DOHH2 (cell line): ENCODE measurements around the gene SLC35F1.

ENCODE experiments used
- H3F3A ChIP-seq: fragments of 200-600 bp; sonication (generic), shearing (Covaris generic); 2 replicates; pipeline ENCODE4 v1.6.0; 2016; ENCODE audit warnings: antibody characterized with exemption, mild to moderate bottlenecking; ENCODE audit not compliant: control insufficient read depth, insufficient read depth
- H3K27ac ChIP-seq: fragments of 200-600 bp; sonication (generic); 2 replicates; pipeline ENCODE4 v1.5.1; 2014; ENCODE audit warnings: low read depth, mild to moderate bottlenecking, low read length, moderate library complexity
- H3K27me3 ChIP-seq: fragments of 200-600 bp; sonication (generic); 2 replicates; pipeline ENCODE4 v1.6.1; 2014; ENCODE audit warnings: mild to moderate bottlenecking, low read length, mixed read lengths; ENCODE audit not compliant: control insufficient read depth
- H3K36me3 ChIP-seq: fragments of 200-600 bp; sonication (generic); 2 replicates; pipeline ENCODE4 v1.6.1; 2014; ENCODE audit warnings: mild to moderate bottlenecking, low read length, moderate library complexity, mixed read lengths; ENCODE audit not compliant: control insufficient read depth
- H3K4me1 ChIP-seq: fragments of 200-600 bp; sonication (generic); 2 replicates; pipeline ENCODE4 v1.6.1; 2014; ENCODE audit warnings: mild to moderate bottlenecking, low read length, mixed read lengths; ENCODE audit not compliant: control insufficient read depth
- H3K4me2 ChIP-seq: fragments of 200-600 bp; sonication (generic); 2 replicates; pipeline ENCODE4 v1.6.0; 2014; ENCODE audit warnings: mild to moderate bottlenecking, low read length, moderate library complexity
- H3K4me3 ChIP-seq: fragments of 200-600 bp; sonication (generic); 2 replicates; pipeline ENCODE4 v1.5.1; 2014; ENCODE audit warnings: mild to moderate bottlenecking, low read length, mixed read lengths
- H3K79me2 ChIP-seq: fragments of 200-600 bp; sonication (generic); 2 replicates; pipeline ENCODE4 v1.6.1; 2014; ENCODE audit warnings: mild to moderate bottlenecking, low read length, mixed read lengths; ENCODE audit not compliant: control insufficient read depth
- H3K9me2 ChIP-seq: fragments of 200-600 bp; sonication (generic); replicated peaks from 2 replicates; pipeline ENCODE4 v1.6.1; 2014; ENCODE audit warnings: mild to moderate bottlenecking, low read length, mixed read lengths; ENCODE audit not compliant: control insufficient read depth
- H3K9me3 ChIP-seq: fragments of 200-600 bp; sonication (generic); 2 replicates; pipeline ENCODE4 v1.6.1; 2014; ENCODE audit warnings: antibody characterized with exemption, low read length, mixed read lengths; ENCODE audit not compliant: control insufficient read depth, insufficient read depth
- H4K20me1 ChIP-seq: fragments of 200-600 bp; sonication (generic); 2 replicates; pipeline ENCODE4 v1.6.0; 2014; ENCODE audit warnings: low read depth, mild to moderate bottlenecking, antibody characterized with exemption, low read length, moderate library complexity; ENCODE audit not compliant: control insufficient read depth, insufficient read depth
- EZH2phosphoT487 ChIP-seq: fragments of 200-600 bp; sonication (generic); IDR thresholded peaks from 2 replicates; pipeline ENCODE4 v1.6.1; 2017; ENCODE audit warnings: borderline replicate concordance, mild to moderate bottlenecking, antibody characterized with exemption, low read length, moderate library complexity, mixed read lengths
- TF ChIP-seq, protein P1 (sequence below): fragments of 200-600 bp; sonication (generic); IDR thresholded peaks from one replicate; pipeline ENCODE4 v1.5.1; 2014; ENCODE audit warnings: antibody characterized with exemption, mild to moderate bottlenecking, low read depth, low read length; ENCODE audit not compliant: poor library complexity, severe bottlenecking

SLC35F1 gene

GRCh38 chr6:118280210-118280609 is 373.1 kb downstream of the SLC35F1 start:
- no peak overlapping the region for H3K4me3 ChIP-seq
- no peaks in the 10 kb centered on the region for H3F3A ChIP-seq
- no peaks in the 10 kb centered on the region for H3K4me1 ChIP-seq
- no peaks in the 10 kb centered on the region for H3K79me2 ChIP-seq
- TF ChIP-seq, protein P1, sequence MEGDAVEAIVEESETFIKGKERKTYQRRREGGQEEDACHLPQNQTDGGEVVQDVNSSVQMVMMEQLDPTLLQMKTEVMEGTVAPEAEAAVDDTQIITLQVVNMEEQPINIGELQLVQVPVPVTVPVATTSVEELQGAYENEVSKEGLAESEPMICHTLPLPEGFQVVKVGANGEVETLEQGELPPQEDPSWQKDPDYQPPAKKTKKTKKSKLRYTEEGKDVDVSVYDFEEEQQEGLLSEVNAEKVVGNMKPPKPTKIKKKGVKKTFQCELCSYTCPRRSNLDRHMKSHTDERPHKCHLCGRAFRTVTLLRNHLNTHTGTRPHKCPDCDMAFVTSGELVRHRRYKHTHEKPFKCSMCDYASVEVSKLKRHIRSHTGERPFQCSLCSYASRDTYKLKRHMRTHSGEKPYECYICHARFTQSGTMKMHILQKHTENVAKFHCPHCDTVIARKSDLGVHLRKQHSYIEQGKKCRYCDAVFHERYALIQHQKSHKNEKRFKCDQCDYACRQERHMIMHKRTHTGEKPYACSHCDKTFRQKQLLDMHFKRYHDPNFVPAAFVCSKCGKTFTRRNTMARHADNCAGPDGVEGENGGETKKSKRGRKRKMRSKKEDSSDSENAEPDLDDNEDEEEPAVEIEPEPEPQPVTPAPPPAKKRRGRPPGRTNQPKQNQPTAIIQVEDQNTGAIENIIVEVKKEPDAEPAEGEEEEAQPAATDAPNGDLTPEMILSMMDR, result no peak
- no peak for TF ChIP-seq EZH2phosphoT487
- no peaks in the 10 kb centered on the region for H3K9me3 ChIP-seq
- H4K20me1 ChIP-seq, result no peaks in the 10 kb centered on the region
- no peak overlapping the region for H3K4me2 ChIP-seq
- no peaks in the 10 kb centered on the region for H3K36me3 ChIP-seq
- H3K9me2 ChIP-seq, result no peaks in the 10 kb centered on the region
- peaks cover 8% of the 10 kb centered on the region for H3K27me3 ChIP-seq
- no peak overlapping the region for H3K27ac ChIP-seq

GRCh38 chr6:118281291-118281690 is 374.2 kb downstream of the SLC35F1 start:
- Histone ChIP-seq H3K9me3 (no peaks in the 10 kb centered on the region), H3K4me2 (no peak overlapping the region), H3K4me1 (no peaks in the 10 kb centered on the region), H3K36me3 (no peaks in the 10 kb centered on the region), H3F3A (no peaks in the 10 kb centered on the region), H3K9me2 (no peaks in the 10 kb centered on the region), H3K27me3 (peaks cover 8% of the 10 kb centered on the region), H3K79me2 (no peaks in the 10 kb centered on the region), H3K27ac (no peak overlapping the region), H3K4me3 (no peak overlapping the region), H4K20me1 (no peaks in the 10 kb centered on the region)
- TF ChIP-seq, protein P1, result no peak
- TF ChIP-seq EZH2phosphoT487, result no peak

- Histone ChIP-seq H3K36me3 (no peaks in the 10 kb centered on the region), H4K20me1 (no peaks in the 10 kb centered on the region), H3K4me1 (no peaks in the 10 kb centered on the region), H3K9me3 (no peaks in the 10 kb centered on the region), H3K27ac (no peak overlapping the region), H3K27me3 (peaks cover 6% of the 10 kb centered on the region), H3K9me2 (no peaks in the 10 kb centered on the region), H3K4me3 (no peak overlapping the region), H3F3A (no peaks in the 10 kb centered on the region), H3K79me2 (no peaks in the 10 kb centered on the region), H3K4me2 (no peak overlapping the region)
- no peak for TF ChIP-seq EZH2phosphoT487
- TF ChIP-seq, protein P1, result peak; percentile 48
Measured at GRCh38 chr6:118283766-118284165, 376.7 kb downstream of the SLC35F1 start.
